Hepatocyte (in vitro differentiated cells): ENCODE measurements around the gene VKORC1L1. TPM values are rescaled to one million over a fixed set of nuclear protein-coding genes. Genes with fewer than 3 reads are reported as not detected.
"Not testable (repeated sequence)": the region's sequence is repeated elsewhere in the genome, so short reads cannot be mapped to it uniquely, and the experiment has no call there.

Experiments used
- DNase-seq: peaks from one replicate; pipeline ENCODE4 v3.0.0-alpha.2; 2016; ENCODE audit warnings: low spot score
- H2AFZ ChIP-seq: fragments of 200-600 bp; sonication (generic); 2 replicates; pipeline ENCODE4 v1.6.0; 2016; ENCODE audit warnings: antibody characterized with exemption, mild to moderate bottlenecking
- H3K27ac ChIP-seq: fragments of 200-600 bp; sonication (generic); 2 replicates; pipeline ENCODE4 v1.5.1; 2016; ENCODE audit warnings: mild to moderate bottlenecking
- H3K27me3 ChIP-seq: fragments of 200-600 bp; sonication (generic); 2 replicates; pipeline ENCODE4 v1.6.1; 2016
- H3K36me3 ChIP-seq: fragments of 200-600 bp; sonication (generic); replicated peaks from 2 replicates; pipeline ENCODE4 v1.5.1; 2016; ENCODE audit warnings: low read depth; ENCODE audit not compliant: insufficient read depth
- H3K4me1 ChIP-seq: fragments of 200-600 bp; sonication (generic); 2 replicates; pipeline ENCODE4 v1.5.1; 2016; ENCODE audit warnings: mild to moderate bottlenecking, moderate library complexity; ENCODE audit not compliant: insufficient read depth
- H3K4me2 ChIP-seq: fragments of 200-600 bp; sonication (generic); 2 replicates; pipeline ENCODE4 v1.6.0; 2016
- H3K4me3 ChIP-seq: fragments of 200-600 bp; sonication (generic); 2 replicates; pipeline ENCODE4 v1.5.1; 2016; ENCODE audit warnings: mild to moderate bottlenecking
- H3K79me2 ChIP-seq: fragments of 200-600 bp; sonication (generic); 2 replicates; pipeline ENCODE4 v1.6.0; 2017; ENCODE audit warnings: mild to moderate bottlenecking
- H3K9me2 ChIP-seq: fragments of 200-600 bp; sonication (generic); replicated peaks from 2 replicates; pipeline ENCODE4 v1.6.0; 2017; ENCODE audit warnings: mild to moderate bottlenecking; ENCODE audit not compliant: insufficient read depth
- H3K9me3 ChIP-seq: fragments of 200-600 bp; sonication (generic); 2 replicates; pipeline ENCODE4 v1.5.1; 2016; ENCODE audit warnings: low read depth, mild to moderate bottlenecking
- H4K20me1 ChIP-seq: fragments of 200-600 bp; sonication (generic); 2 replicates; pipeline ENCODE4 v1.6.0; 2016; ENCODE audit warnings: mild to moderate bottlenecking; ENCODE audit not compliant: insufficient read depth, poor library complexity, severe bottlenecking
- CTCF ChIP-seq: fragments of 200-600 bp; sonication (generic); IDR thresholded peaks from 2 replicates; pipeline ENCODE4 v1.5.1; 2016; ENCODE audit warnings: antibody characterized with exemption, mild to moderate bottlenecking; ENCODE audit not compliant: poor library complexity
- EZH2 ChIP-seq: fragments of 200-600 bp; sonication (generic); IDR thresholded peaks from 2 replicates; pipeline ENCODE4 v1.6.1; 2016; ENCODE audit warnings: antibody characterized with exemption, mild to moderate bottlenecking, borderline replicate concordance
- EZH2phosphoT487 ChIP-seq: fragments of 200-600 bp; sonication (generic); IDR thresholded peaks from one replicate; pipeline ENCODE4 v1.6.1; 2018; ENCODE audit warnings: antibody characterized with exemption, mild to moderate bottlenecking, low read depth, moderate library complexity; ENCODE audit not compliant: unreplicated experiment, severe bottlenecking
- WGBS: methylation state at CpG from one replicate; pipeline ENCODE4 v1.1.6; 2016; ENCODE audit warnings: low lambda C conversion rate; ENCODE audit errors: missing lambda C conversion rate; 5-methylcytosine and 5-hydroxymethylcytosine counted together
- polyA plus RNA-seq: library from polyadenylated mRNA; unstranded; fragments of >200 nt; fragmentation: Nextera tagmentation; extraction: Ambion mirVana; gene quantifications from 2 replicates; pipeline ENCODE4 v1.2.1, GENCODE V29; 2016
- total RNA-seq: library from RNA; depleted of rRNA; stranded (reverse); fragments of >200 nt; gene quantifications from 2 replicates; pipeline ENCODE4 v1.2.3, GENCODE V29; 2014

The VKORC1L1 gene
- total and polyA plus RNA-seq, 2 experiments from 2014 or later: 22.2 to 23.5 TPM

DNA sequence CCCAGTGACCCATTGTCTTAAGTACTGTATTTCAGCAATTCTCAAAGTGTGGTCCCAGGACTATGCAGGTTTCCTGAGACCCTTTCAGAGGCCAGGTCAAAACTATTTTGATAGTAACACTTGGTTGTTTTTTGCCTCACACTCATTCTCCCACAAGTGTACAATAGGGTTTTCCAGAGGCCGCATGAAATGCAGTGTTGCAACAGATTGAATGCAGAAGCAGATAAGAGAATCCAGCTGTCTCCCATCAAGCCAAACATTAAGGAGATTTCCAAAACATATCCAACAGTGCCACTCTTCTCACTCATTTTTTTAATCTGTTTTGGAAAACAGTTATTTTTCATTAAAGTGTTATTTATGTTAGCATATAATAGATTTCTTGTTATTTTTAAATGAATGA is 20.0 kb downstream of the VKORC1L1 start:
- WGBS: 71% methylated on average over 1 of the region's 1 CpG
- no peak for TF ChIP-seq EZH2
- TF ChIP-seq CTCF: no peak
- TF ChIP-seq EZH2phosphoT487: no peak

DNA sequence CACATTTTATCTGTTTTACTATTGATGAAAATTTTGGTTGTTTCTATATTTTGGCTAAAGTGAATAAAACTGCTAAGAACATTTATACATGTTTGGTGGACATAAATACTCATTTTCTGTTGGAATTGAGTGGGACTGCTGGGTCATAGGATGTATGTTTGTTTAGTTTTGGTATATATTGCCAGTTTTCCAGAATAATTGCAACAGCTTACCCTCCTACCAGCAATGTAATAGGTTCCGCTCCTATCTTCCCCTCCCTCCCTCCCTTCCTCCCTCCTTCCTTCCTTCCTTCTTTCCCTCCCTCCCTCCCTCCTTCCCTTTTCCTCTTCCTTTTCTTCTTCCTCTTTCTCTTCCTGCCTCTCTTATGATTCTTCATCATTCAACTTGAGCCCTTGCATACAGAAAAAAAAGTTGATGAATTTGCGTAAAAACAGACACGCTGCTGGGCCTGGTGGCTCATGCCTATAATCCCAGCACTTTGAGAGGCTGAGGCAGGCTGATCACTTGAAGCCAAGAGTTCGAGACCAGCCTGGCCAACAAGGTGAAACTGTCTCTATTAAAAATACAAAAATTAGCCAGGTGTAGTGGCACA is 23.5 kb downstream of the VKORC1L1 start:
- no peak overlapping the region for H3K4me3 ChIP-seq
- no peak overlapping the region for H3K27ac ChIP-seq
- H3K9me2 ChIP-seq: no peaks in the 10 kb centered on the region
- H3K4me1 ChIP-seq: no peaks in the 10 kb centered on the region
- H4K20me1 ChIP-seq: no peaks in the 10 kb centered on the region
- H3K27me3 ChIP-seq: no peaks in the 10 kb centered on the region
- WGBS: 97% methylated on average over 3 of the region's 4 CpGs
- no peak overlapping the region for H2AFZ ChIP-seq
- H3K79me2 ChIP-seq: peaks cover 40% of the 10 kb centered on the region
- no peak for TF ChIP-seq EZH2
- H3K4me2 ChIP-seq: no peak overlapping the region
- H3K9me3 ChIP-seq: no peaks in the 10 kb centered on the region
- no peak for DNase-seq
- H3K36me3 ChIP-seq: no peaks in the 10 kb centered on the region

More for the DNA sequence above, 20.0 kb downstream of the VKORC1L1 start:
- Histone ChIP-seq H3K27ac (no peak overlapping the region), H2AFZ (no peak overlapping the region), H3K27me3 (no peaks in the 10 kb centered on the region), H3K4me2 (no peak overlapping the region), H3K79me2 (peaks cover 38% of the 10 kb centered on the region), H3K4me1 (no peaks in the 10 kb centered on the region), H4K20me1 (no peaks in the 10 kb centered on the region), H3K36me3 (no peaks in the 10 kb centered on the region), H3K9me2 (no peaks in the 10 kb centered on the region), H3K9me3 (no peaks in the 10 kb centered on the region), H3K4me3 (no peak overlapping the region)
- no peak for DNase-seq

DNA sequence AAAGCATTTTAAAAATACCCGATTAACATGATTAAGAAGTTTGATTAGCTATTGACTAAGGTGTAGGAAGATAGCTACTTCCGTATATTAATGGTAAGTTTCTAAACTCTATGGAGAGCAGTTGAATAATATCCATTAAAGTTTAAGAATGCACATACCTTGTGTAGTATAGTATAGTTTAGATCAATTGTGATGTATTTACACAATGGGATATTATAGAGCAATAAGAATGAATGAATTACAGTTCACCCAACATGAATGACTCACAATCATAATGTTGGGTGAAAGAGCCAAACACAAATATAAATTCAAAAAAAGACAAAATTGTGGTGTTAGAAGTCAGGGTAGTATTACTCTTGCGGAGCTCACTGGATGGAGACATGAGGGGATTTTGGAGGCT is 24.4 kb downstream of the VKORC1L1 start:
- not testable (repeated sequence) for H3K4me1 ChIP-seq, H3K27me3 ChIP-seq, H3K9me3 ChIP-seq, H4K20me1 ChIP-seq, H3K4me2 ChIP-seq, DNase-seq, H2AFZ ChIP-seq, H3K9me2 ChIP-seq, H3K4me3 ChIP-seq, H3K27ac ChIP-seq, H3K36me3 ChIP-seq
- peaks cover 35% of the 10 kb centered on the region for H3K79me2 ChIP-seq
- 99% methylated on average over 3 of the region's 3 CpGs for WGBS

DNA sequence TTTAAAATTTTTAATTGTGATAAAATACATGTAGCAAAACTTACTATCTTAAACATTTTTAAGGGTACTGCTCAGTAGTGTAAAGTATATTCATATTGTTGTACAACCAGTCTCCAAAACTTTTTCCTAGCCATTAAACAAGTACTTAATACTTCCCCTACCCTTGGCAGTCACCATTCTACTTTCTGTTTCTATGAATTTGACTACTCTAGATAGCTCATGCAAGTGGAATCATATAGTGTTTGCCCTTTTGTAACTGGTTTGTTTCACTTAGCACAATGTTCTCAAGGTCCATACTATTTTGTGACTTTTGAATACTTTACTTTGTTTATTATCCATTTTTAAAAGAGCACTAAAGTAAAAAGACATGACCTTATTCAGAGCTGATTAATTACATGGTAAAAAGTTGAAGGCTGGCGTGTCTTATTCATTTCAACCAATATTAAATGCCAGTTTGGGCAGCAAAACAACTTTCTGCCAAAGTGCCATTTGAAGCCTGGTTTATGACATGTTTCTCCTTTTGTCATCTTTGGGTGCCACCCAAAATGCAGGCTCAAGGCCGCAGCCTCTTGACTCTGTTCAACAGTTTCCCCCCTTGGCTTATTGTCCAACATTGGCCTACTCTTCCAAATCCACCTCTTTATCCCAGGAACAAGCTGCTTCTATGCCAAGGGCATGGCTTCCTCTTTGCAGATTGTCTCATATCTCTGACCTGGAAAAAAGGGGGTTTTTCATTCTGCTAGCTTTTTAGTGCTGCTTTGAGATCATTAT is 26.0 kb downstream of the VKORC1L1 start:
- not testable (repeated sequence) for H3K9me2 ChIP-seq, H2AFZ ChIP-seq, DNase-seq, H4K20me1 ChIP-seq, H3K9me3 ChIP-seq, H3K4me1 ChIP-seq, H3K4me2 ChIP-seq, H3K27me3 ChIP-seq, H3K36me3 ChIP-seq, H3K27ac ChIP-seq, H3K4me3 ChIP-seq
- 93% methylated on average over 2 of the region's 2 CpGs for WGBS
- H3K79me2 ChIP-seq: peaks cover 27% of the 10 kb centered on the region

GRCh38 chr7:65902306-65902705 is 29.4 kb downstream of the VKORC1L1 start:
- TF ChIP-seq CTCF (no peak), EZH2 (no peak), EZH2phosphoT487 (no peak)
- Histone ChIP-seq H3K27me3 (no peaks in the 10 kb centered on the region), H3K79me2 (peaks cover 34% of the 10 kb centered on the region), H3K4me2 (no peak overlapping the region), H2AFZ (no peak overlapping the region), H3K36me3 (no peaks in the 10 kb centered on the region), H3K4me1 (peaks cover 9% of the 10 kb centered on the region), H4K20me1 (no peaks in the 10 kb centered on the region), H3K4me3 (no peak overlapping the region), H3K27ac (no peak overlapping the region), H3K9me2 (no peaks in the 10 kb centered on the region), H3K9me3 (peaks cover 7% of the 10 kb centered on the region)
- no peak for DNase-seq
